Measurements from ENCODE around the gene NSG2. TPM values are rescaled to one million over a fixed set of nuclear protein-coding genes. Genes with fewer than 3 reads are reported as not detected.

NSG2 gene
- total and polyA plus RNA-seq, 2 of the 4 experiments (the other 2 are of a cell fraction) = not detected

- CTCF ChIA-PET = no interaction called here
These were observed 18.7 kb downstream of the NSG2 start for GRCh38 chr5:174064171-174064570.

More at GRCh38 chr5:174064171-174064570, 18.7 kb downstream of the NSG2 start:
- POLR2A ChIA-PET (ENCODE audit: unreplicated experiment) = no interaction called here
- H2AK9ac ChIP-seq (replicated peaks; ENCODE audit: low read depth, low read length, poor library complexity) = no peak overlapping the region
- H3K4ac ChIP-seq (ENCODE audit: low read depth, low read length) = no peak overlapping the region
- H3K27me3 ChIP-seq (ENCODE audit: control insufficient read depth, insufficient read depth, low read length) = no peaks in the 10 kb centered on the region
- H2AK5ac ChIP-seq (ENCODE audit: low read depth, low read length) = no peak overlapping the region
- H3K9me1 ChIP-seq (ENCODE audit: insufficient read depth, low read length) = no peaks in the 10 kb centered on the region
- H2BK120ac ChIP-seq (ENCODE audit: low read depth, low read length) = no peak overlapping the region
- no peak overlapping the region for H3K18ac ChIP-seq (ENCODE audit: low read depth, low read length)
- no peak overlapping the region for H4K5ac ChIP-seq (ENCODE audit: low read depth, low read length)
- dilution Hi-C loops (cut with HindIII; ENCODE audit: low sequenced_read_pairs, unreplicated experiment) = no loop called here
- no peak overlapping the region for H2AFZ ChIP-seq (replicated peaks; ENCODE audit: low read length, poor library complexity)
- intact Hi-C loops (cut with micrococcal nuclease) = no loop called here
- no peak overlapping the region for H3K27ac ChIP-seq (ENCODE audit: insufficient read depth, low read length)
- no peak overlapping the region for H3K4me2 ChIP-seq (ENCODE audit: low read depth, low read length)
- no peak for ATAC-seq (ENCODE audit: low read depth)
- no TSS peak for BruUV-seq (replicated peaks)
- H2BK5ac ChIP-seq (ENCODE audit: low read depth, low read length, poor library complexity, severe bottlenecking) = no peak overlapping the region
- H4K91ac ChIP-seq (ENCODE audit: insufficient read depth, low read depth, low read length) = no peak overlapping the region
- no peaks in the 10 kb centered on the region for H3K36me3 ChIP-seq (ENCODE audit: control insufficient read depth, insufficient read depth, low read length)
- H3K56ac ChIP-seq (ENCODE audit: extremely low read depth, insufficient read depth, low read length) = no peak overlapping the region
- H3K4me1 ChIP-seq (ENCODE audit: control insufficient read depth, insufficient read depth, low read length) = no peaks in the 10 kb centered on the region
- no peak overlapping the region for H3K9ac ChIP-seq (ENCODE audit: low read depth, low read length)
- H3K23ac ChIP-seq (ENCODE audit: low read depth, low read length) = no peak overlapping the region
- no peak overlapping the region for H3K4me3 ChIP-seq (ENCODE audit: insufficient read depth, low read depth, low read length)
- H4K20me1 ChIP-seq (ENCODE audit: insufficient read depth, low read length) = no peaks in the 10 kb centered on the region
- H2BK15ac ChIP-seq (ENCODE audit: low read depth, low read length) = no peak overlapping the region
- H3K9me3 ChIP-seq (ENCODE audit: control insufficient read depth, insufficient read depth, low read length) = no peaks in the 10 kb centered on the region
- H2BK20ac ChIP-seq (ENCODE audit: low read depth, low read length) = no peak overlapping the region
- DNase-seq = no peak
- 82% methylated on average over 4 of the region's 8 CpGs; no CpG with 5 or more reads in 1 of the 2 experiments for WGBS, 2 experiments (ENCODE audit: extremely low coverage in 2 of 2, insufficient read length in 1 of 2)
- TF ChIP-seq ELK1 (IDR thresholded peaks at IDR 0.05; ENCODE audit: borderline replicate concordance, low read depth, low read length) = no peak
- TF ChIP-seq RCOR1 (IDR thresholded peaks at IDR 0.05; ENCODE audit: insufficient replicate concordance, low read length) = no peak
- no peak for TF ChIP-seq RAD21 (IDR thresholded peaks at IDR 0.05; ENCODE audit: low read length)
- no peak for TF ChIP-seq MXI1 (IDR thresholded peaks at IDR 0.05; ENCODE audit: borderline replicate concordance, low read depth, low read length)
- no peak for TF ChIP-seq RFX5 (IDR thresholded peaks at IDR 0.05; ENCODE audit: low read depth, low read length)
- TF ChIP-seq MAFK (IDR thresholded peaks at IDR 0.05; ENCODE audit: low read depth, low read length) = no peak
- no peak for TF ChIP-seq MAZ (IDR thresholded peaks at IDR 0.05; ENCODE audit: borderline replicate concordance, low read depth, low read length)
- H4K8ac ChIP-seq (ENCODE audit: low read depth in 2 of 2, low read length in 2 of 2) = no peak overlapping the region
- no peaks in the 10 kb centered on the region for H3K79me1 ChIP-seq (ENCODE audit: low read depth in 1 of 2, low read length in 2 of 2)
- H3K14ac ChIP-seq (replicated peaks; ENCODE audit: low read depth, low read length) = no peak overlapping the region
- in situ Hi-C loops (cut with MboI; ENCODE audit: low sequenced_read_pairs) = no loop called here
